ENCODE results near the gene STARD3. TPM values are rescaled to one million over a fixed set of nuclear protein-coding genes. Genes with fewer than 3 reads are reported as not detected.

STARD3 gene
- total and polyA plus RNA-seq, 2 of the 13 experiments (the other 11 are each of a cell fraction or from before 2014, with no cell fraction given), result 34.6 to 100 TPM

- ChIA-PET POLR2A (interaction anchor here (0.7 to 4.1 kb wide), 3 partner anchors 10 to 34 kb away, joined by 3 to 25 read pairs (median 8); partner anchors contain the start of gene ERBB2), CTCF (ENCODE audit: low intra/inter-chr PET ratio, low total read pairs) (interaction anchor here (3.6 kb wide), 1 partner anchor 43 kb away, joined by 22 read pairs; no protein-coding TSS in a partner anchor)
- WGBS (ENCODE audit: low lambda C conversion rate), result 50% methylated on average over 9 of the region's 17 CpGs
- Histone ChIP-seq H3K4me2 (ENCODE audit: low read depth, low read length) (no peak overlapping the region), H3K4me1 (ENCODE audit: insufficient read depth, low read length) (peaks cover 59% of the 10 kb centered on the region), H3K9me3 (ENCODE audit: low read length) (no peaks in the 10 kb centered on the region), H4K20me1 (ENCODE audit: insufficient read depth, low read length) (no peaks in the 10 kb centered on the region), H3K4me3 (replicated peaks in 1 of 3; ENCODE audit: insufficient read depth in 1 of 3, low read depth in 2 of 3, low read length in 3 of 3) (no peak overlapping the region), H3K36me3 (replicated peaks in 1 of 2; ENCODE audit: control insufficient read depth in 1 of 2, insufficient read depth in 2 of 2, low read length in 2 of 2) (peaks cover 2 to 4% of the 10 kb centered on the region in 2 experiments; a peak in 4 of 5 replicates), H2AFZ (ENCODE audit: low read length) (no peak overlapping the region), H3K9ac (ENCODE audit: insufficient read depth, low read depth, low read length) (no peak overlapping the region), H3K79me2 (ENCODE audit: insufficient read depth, low read length) (no peaks in the 10 kb centered on the region), H3K27me3 (ENCODE audit: control insufficient read depth in 1 of 2, insufficient read depth in 2 of 2, low read length in 2 of 2) (peaks cover 10 to 43% of the 10 kb centered on the region in 2 experiments), H3K27ac (ENCODE audit: extremely low read length, insufficient read depth, low read length) (no peak overlapping the region)
- intact Hi-C loops (cut with micrococcal nuclease; ENCODE audit: unreplicated experiment), result no loop called here
- no peak for FAIRE-seq
- ATAC-seq, result peak; percentile 51
- in situ Hi-C loops (cut with HindIII; ENCODE audit: extremely low pct_ligation_motif_present, low pct_unique_long_range_greater_than_20kb), result no loop called here
- no peak for DNase-seq (ENCODE audit: low spot score)
- BruUV-seq (replicated peaks), result no TSS peak
- TF ChIP-seq TOPORS (CRISPR knock-in tag; IDR thresholded peaks at IDR 0.05) (no peak), ZBTB10 (CRISPR knock-in tag; IDR thresholded peaks at IDR 0.05; ENCODE audit: borderline replicate concordance) (no peak), GABPA (IDR thresholded peaks at IDR 0.05; ENCODE audit: low read depth, low read length) (no peak), GABPA (CRISPR knock-in tag; IDR thresholded peaks at IDR 0.05; ENCODE audit: low read depth) (no peak), ZNF687 (CRISPR knock-in tag; IDR thresholded peaks at IDR 0.05) (no peak), HNRNPL (IDR thresholded peaks at IDR 0.05; ENCODE audit: low read depth, low read length) (peak; percentile 92), ZNF879 (CRISPR knock-in tag; IDR thresholded peaks at IDR 0.05) (no peak), KLF6 (CRISPR knock-in tag; IDR thresholded peaks at IDR 0.05) (no peak), SRSF4 (IDR thresholded peaks at IDR 0.05; ENCODE audit: low read depth, low read length, poor library complexity, severe bottlenecking) (no peak), ZNF282 (IDR thresholded peaks at IDR 0.05; ENCODE audit: partially characterized antibody) (no peak), THAP8 (CRISPR knock-in tag; IDR thresholded peaks at IDR 0.05; ENCODE audit: borderline replicate concordance) (no peak), ZNF512 (CRISPR knock-in tag; IDR thresholded peaks at IDR 0.05) (no peak), HDAC1 (CRISPR knock-in tag; IDR thresholded peaks at IDR 0.05) (0 out of 2 replicates have a peak, but pooled peaks have one; percentile 13), ZMYM3 (CRISPR knock-in tag; IDR thresholded peaks at IDR 0.05) (no peak)
Observed at GRCh38 chr17:39665642-39666224, 28.8 kb downstream of the STARD3 start.

Measured in HepG2 (cell line).